HCT116 (cell line): ENCODE data around the gene UBXN2A. TPM values are rescaled to one million over a fixed set of nuclear protein-coding genes. Genes with fewer than 3 reads are reported as not detected.

Source experiments
- ATAC-seq: fragments of 200-7000 bp; cut with Tn5 transposase; 2 replicates; pipeline ENCODE4 v1.9.1; 2020; ENCODE audit warnings: mild to moderate bottlenecking, moderate library complexity
- BruUV-seq: library from RNA; stranded (reverse); fragments of 400-500 nt; replicated peaks from 2 replicates; lab custom pipeline; 2021; lab: Mats Ljungman, UMichigan
- CTCF ChIA-PET: fragments of 300-600 bp; sonication (Branson Sonifier 250); formaldehyde crosslinking; loops from one replicate; lab custom pipeline; 2021; ENCODE audit warnings: antibody characterized with exemption; lab: Charles Lee
- POLR2A ChIA-PET: fragments of 300-600, 350-600 bp; sonication (Branson Sonifier 250); formaldehyde crosslinking; loops from one replicate; lab custom pipeline; 2021; ENCODE audit warnings: antibody characterized with exemption; lab: Charles Lee
- RAD21 ChIA-PET, 2 experiments: fragments of 300-600 bp; sonication (Branson Sonifier 250); formaldehyde crosslinking; loops; one replicate each; lab custom pipeline; 2023; ENCODE audit warnings: low total read pairs in 2 of 2; ENCODE audit not compliant: uncharacterized antibody in 2 of 2, unreplicated experiment in 2 of 2, low non-redundant PET in 1 of 2; lab: Charles Lee
- DNase-seq: peaks from one replicate; pipeline ENCODE4 v3.0.0-alpha.2; 2010; ENCODE audit warnings: low read depth, low spot score
- H2AFZ ChIP-seq: fragments of 200-600 bp; shearing (Covaris generic), sonication (generic); 2 replicates; pipeline ENCODE4 v1.6.1; 2017; ENCODE audit warnings: low read depth, mixed run types, mixed read lengths, antibody characterized with exemption, low read length; ENCODE audit not compliant: poor library complexity, severe bottlenecking
- H3K27ac ChIP-seq: 2 replicates; pipeline ENCODE4 v1.5.1; 2012; ENCODE audit warnings: low read depth, low read length
- H3K27me3 ChIP-seq: fragments of 200-600 bp; sonication (generic); 2 replicates; pipeline ENCODE4 v1.6.1; 2016; ENCODE audit warnings: mixed run types, low read length, mixed read lengths; ENCODE audit not compliant: insufficient read depth
- H3K36me3 ChIP-seq, 2 experiments: fragments of 200-500 bp in 1 of 2; fragments of 200-600 bp in 1 of 2; sonication (Bioruptor generic) in 1 of 2; sonication (generic) in 1 of 2; 2 replicates each; pipeline versions ENCODE4 v1.5.1 to v1.6.1; 2014 to 2016; ENCODE audit warnings: low read length in 2 of 2, inconsistent platforms in 1 of 2, mixed read lengths in 1 of 2, mixed run types in 1 of 2; ENCODE audit not compliant: insufficient read depth in 2 of 2, control insufficient read depth in 1 of 2
- H3K4me1 ChIP-seq, 2 experiments: fragments of 200-600 bp in 1 of 2; sonication (generic) in 1 of 2; 2 replicates each; pipeline versions ENCODE4 v1.5.1 to v1.6.1; 2012 to 2017; ENCODE audit warnings: low read length in 2 of 2, inconsistent platforms in 1 of 2, mild to moderate bottlenecking in 1 of 2, mixed read lengths in 1 of 2, mixed run types in 1 of 2, moderate library complexity in 1 of 2; ENCODE audit not compliant: insufficient read depth in 2 of 2, control insufficient read depth in 1 of 2
- H3K4me2 ChIP-seq: fragments of 200-600 bp; sonication (generic); 2 replicates; pipeline ENCODE4 v1.6.1; 2017; ENCODE audit warnings: mixed run types, low read length, mixed read lengths
- H3K4me3 ChIP-seq, 2 experiments: fragments of 200-600 bp in 1 of 2; sonication (generic) in 1 of 2; replicated peaks in 1 of 2; 2 replicates each; pipeline ENCODE4 v1.5.1; 2011 to 2016; ENCODE audit warnings: low read length in 2 of 2, control low read depth in 1 of 2, low read depth in 1 of 2, mild to moderate bottlenecking in 1 of 2, mixed read lengths in 1 of 2, mixed run types in 1 of 2
- H3K79me2 ChIP-seq: fragments of 200-600 bp; sonication (generic); 2 replicates; pipeline ENCODE4 v1.6.1; 2017; ENCODE audit warnings: mild to moderate bottlenecking, mixed run types, low read length, moderate library complexity, mixed read lengths; ENCODE audit not compliant: insufficient read depth
- H3K9ac ChIP-seq: fragments of 200-600 bp; sonication (generic); 2 replicates; pipeline ENCODE4 v1.6.1; 2016; ENCODE audit warnings: low read length, mixed read lengths
- H3K9me2 ChIP-seq: fragments of 200-600 bp; sonication (generic), shearing (Covaris generic); 2 replicates; pipeline ENCODE4 v1.6.1; 2017; ENCODE audit warnings: mixed run types, mild to moderate bottlenecking, moderate library complexity; ENCODE audit not compliant: insufficient read depth
- H3K9me3 ChIP-seq, 2 experiments: fragments of 200-500 bp in 1 of 2; fragments of 200-600 bp in 1 of 2; sonication (Bioruptor generic) in 1 of 2; sonication (generic) in 1 of 2; 2 replicates each; pipeline ENCODE4 v1.6.1; 2014 to 2017; ENCODE audit warnings: low read length in 2 of 2, mixed read lengths in 2 of 2, inconsistent platforms in 1 of 2, low read depth in 1 of 2, mild to moderate bottlenecking in 1 of 2, mixed run types in 1 of 2, moderate library complexity in 1 of 2; ENCODE audit not compliant: control insufficient read depth in 1 of 2, insufficient read depth in 1 of 2
- H4K20me1 ChIP-seq: fragments of 200-600 bp; sonication (generic), shearing (Covaris generic); 2 replicates; pipeline ENCODE4 v1.6.1; 2017; ENCODE audit warnings: mixed run types, mild to moderate bottlenecking, moderate library complexity; ENCODE audit not compliant: insufficient read depth
- ATF3 ChIP-seq: IDR thresholded peaks from 2 replicates; pipeline ENCODE4 v1.6.1; 2012
- CBX3 ChIP-seq: IDR thresholded peaks from 2 replicates; pipeline ENCODE4 v1.6.1; 2012; ENCODE audit warnings: low read depth
- CEBPB ChIP-seq: IDR thresholded peaks from 2 replicates; pipeline ENCODE4 v1.6.1; 2012; ENCODE audit warnings: low read depth
- EGR1 ChIP-seq: IDR thresholded peaks from 2 replicates; pipeline ENCODE4 v1.6.1; 2012; ENCODE audit warnings: low read depth
- ELF1 ChIP-seq: IDR thresholded peaks from 2 replicates; pipeline ENCODE4 v1.6.1; 2012; ENCODE audit warnings: low read depth, borderline replicate concordance
- EZH2 ChIP-seq: fragments of 200-600 bp; sonication (generic); IDR thresholded peaks from 2 replicates; pipeline ENCODE4 v1.6.1; 2017; ENCODE audit warnings: antibody characterized with exemption, mixed run types
- EZH2phosphoT487 ChIP-seq: fragments of 200-600 bp; IDR thresholded peaks from 2 replicates; pipeline ENCODE4 v1.6.1; 2018; ENCODE audit warnings: antibody characterized with exemption, borderline replicate concordance
- FOSL1 ChIP-seq: IDR thresholded peaks from 2 replicates; pipeline ENCODE4 v1.6.1; 2012; ENCODE audit warnings: low read depth
- POLR2A ChIP-seq: IDR thresholded peaks from 2 replicates; pipeline ENCODE4 v1.7.0; 2011; ENCODE audit warnings: borderline replicate concordance; ENCODE audit not compliant: insufficient read depth, insufficient read length; ENCODE audit errors: extremely low read depth
- POLR2AphosphoS5 ChIP-seq: IDR thresholded peaks from 2 replicates; pipeline ENCODE4 v1.6.1; 2011; ENCODE audit warnings: mild to moderate bottlenecking, low read depth, low read length, moderate library complexity
- RAD21 ChIP-seq: IDR thresholded peaks from 2 replicates; pipeline ENCODE4 v1.6.1; 2012; ENCODE audit warnings: low read depth, mild to moderate bottlenecking
- REST ChIP-seq: IDR thresholded peaks from 2 replicates; pipeline ENCODE4 v1.6.1; 2012; ENCODE audit warnings: low read depth
- SIN3A ChIP-seq: IDR thresholded peaks from 2 replicates; pipeline ENCODE4 v1.6.1; 2012; ENCODE audit warnings: low read depth
- SRF ChIP-seq: IDR thresholded peaks from 2 replicates; pipeline ENCODE4 v1.6.1; 2012; ENCODE audit warnings: low read depth
- TCF7L2 ChIP-seq: IDR thresholded peaks from 2 replicates; pipeline ENCODE4 v1.7.0; 2011; ENCODE audit warnings: borderline replicate concordance, inconsistent platforms; ENCODE audit not compliant: insufficient read depth, insufficient read length; ENCODE audit errors: extremely low read depth
- YY1 ChIP-seq: IDR thresholded peaks from 2 replicates; pipeline ENCODE4 v1.6.1; 2011; ENCODE audit warnings: low read length, low read depth, moderate library complexity, mild to moderate bottlenecking; ENCODE audit not compliant: insufficient replicate concordance; ENCODE audit errors: extremely low read depth
- ZBTB33 ChIP-seq: IDR thresholded peaks from 2 replicates; pipeline ENCODE4 v1.6.1; 2011; ENCODE audit warnings: mild to moderate bottlenecking, low read length, moderate library complexity; ENCODE audit not compliant: insufficient replicate concordance; ENCODE audit errors: extremely low read depth
- ZFX ChIP-seq: fragments of 450-650 bp; IDR thresholded peaks from 2 replicates; pipeline ENCODE4 v1.6.1; 2017
- ZNF274 ChIP-seq: fragments of 200-500 bp; sonication (Bioruptor generic); IDR thresholded peaks from 2 replicates; pipeline ENCODE4 v1.6.1; 2014; ENCODE audit warnings: mild to moderate bottlenecking, low read depth, low read length, inconsistent platforms
- intact Hi-C: fragments of 100-400 bp; cut with micrococcal nuclease; formaldehyde crosslinking; loops from 2 replicates; pipeline ENCODE4 v1.10.0; 2022
- total RNA-seq: library from RNA; stranded (reverse); gene quantifications from one replicate; pipeline ENCODE4 v1.2.1, GENCODE V29; 2021; ENCODE audit not compliant: unreplicated experiment

Gene UBXN2A
- total RNA-seq, 1 experiment from 2014 or later, result 14.1 TPM

DNA sequence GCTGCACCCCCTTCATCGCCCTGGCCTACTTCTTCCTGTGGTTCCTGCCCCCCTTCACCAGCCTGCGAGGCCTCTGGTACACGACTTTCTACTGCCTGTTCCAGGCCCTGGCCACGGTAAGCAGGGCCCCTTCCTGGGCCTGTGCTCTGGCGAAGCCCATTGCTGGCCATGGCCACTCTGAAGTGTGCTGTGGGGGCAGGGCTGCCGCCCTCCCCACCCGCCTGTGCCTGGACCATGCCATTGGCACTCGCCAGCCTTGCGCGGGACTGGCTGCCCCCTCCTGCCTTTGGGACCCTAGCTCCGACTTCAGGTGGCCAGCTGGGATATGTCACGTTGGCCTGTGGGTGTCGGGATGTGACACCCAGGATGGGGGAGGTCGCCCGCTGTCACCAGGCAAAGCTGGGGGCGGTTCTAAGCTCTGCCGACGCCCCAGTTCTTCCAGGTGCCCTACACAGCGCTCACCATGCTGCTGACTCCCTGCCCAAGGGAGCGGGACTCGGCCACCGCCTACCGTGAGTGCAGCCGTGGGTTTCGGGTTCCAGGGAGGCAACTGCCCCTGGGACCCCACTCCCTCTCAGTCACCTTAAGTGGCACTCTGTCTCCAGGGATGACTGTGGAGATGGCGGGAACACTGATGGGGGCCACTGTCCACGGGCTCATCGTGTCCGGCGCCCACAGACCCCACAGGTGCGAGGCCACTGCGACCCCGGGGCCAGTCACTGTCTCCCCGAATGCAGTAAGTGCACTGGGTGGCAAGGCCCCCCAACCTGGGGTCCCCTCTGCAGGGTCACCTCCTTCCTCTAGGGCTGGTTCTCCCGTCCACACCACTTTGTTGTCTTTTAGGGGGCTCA lies 76.8 kb downstream of the UBXN2A start (continued):
- no peak for TF ChIP-seq TCF7L2
- no peak for TF ChIP-seq SRF

DNA sequence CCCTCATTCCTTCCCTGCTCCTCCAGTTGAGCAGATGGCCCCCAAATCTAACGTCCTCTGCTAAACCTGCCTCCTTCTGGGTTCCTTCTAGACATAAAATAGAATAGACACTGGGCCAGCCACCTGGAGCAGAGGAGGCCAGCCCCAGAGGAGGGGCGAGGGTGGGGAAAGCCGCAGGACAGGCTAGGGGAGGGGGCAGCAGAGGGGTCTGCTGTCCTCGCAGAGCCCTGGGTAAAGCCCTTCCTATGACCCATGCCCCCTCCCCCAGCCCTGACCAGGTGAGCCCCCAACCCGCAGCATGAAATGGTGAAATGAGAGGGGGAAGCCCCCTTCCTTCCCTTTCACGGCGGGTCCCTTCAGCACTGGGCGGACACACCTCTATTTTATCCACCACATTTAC lies 77.4 kb downstream of the UBXN2A start:
- H3K27me3 ChIP-seq, result no peaks in the 10 kb centered on the region
- no peaks in the 10 kb centered on the region for H3K36me3 ChIP-seq
- H3K4me1 ChIP-seq, result peaks cover 10 to 23% of the 10 kb centered on the region in 2 experiments
- no peaks in the 10 kb centered on the region for H3K9me2 ChIP-seq
- no peaks in the 10 kb centered on the region for H3K9me3 ChIP-seq
- no peak overlapping the region for H2AFZ ChIP-seq
- no peak overlapping the region for H3K4me3 ChIP-seq
- no peak overlapping the region for H3K27ac ChIP-seq
- no peaks in the 10 kb centered on the region for H3K79me2 ChIP-seq
- no peak for ATAC-seq
- DNase-seq, result no peak
- BruUV-seq, result no TSS peak
- POLR2A ChIA-PET, result no interaction called here
- intact Hi-C loops, result no loop called here
- H3K4me2 ChIP-seq, result no peak overlapping the region
- RAD21 ChIA-PET, result no interaction called here
- CTCF ChIA-PET, result no interaction called here
- no peak for TF ChIP-seq EZH2phosphoT487
- no peak for TF ChIP-seq EZH2
- TF ChIP-seq SIN3A, result no peak
- TF ChIP-seq FOSL1, result no peak
- no peak for TF ChIP-seq YY1
- no peak for TF ChIP-seq ZNF274
- TF ChIP-seq CBX3, result no peak
- no peak for TF ChIP-seq ATF3
- no peak for TF ChIP-seq EGR1
- TF ChIP-seq ZFX, result no peak
- no peak for TF ChIP-seq ZBTB33
- no peak for TF ChIP-seq CEBPB
- TF ChIP-seq TCF7L2, result no peak
- no peak for TF ChIP-seq REST
- TF ChIP-seq POLR2AphosphoS5, result no peak
- no peak for TF ChIP-seq SRF
- no peak for TF ChIP-seq POLR2A
- TF ChIP-seq RAD21, result no peak
- TF ChIP-seq ELF1, result no peak
- no peaks in the 10 kb centered on the region for H4K20me1 ChIP-seq
- no peak overlapping the region for H3K9ac ChIP-seq
